B cell (primary cell): ENCODE data around the gene ALDH9A1. TPM values are rescaled to one million over a fixed set of nuclear protein-coding genes. Genes with fewer than 3 reads are reported as not detected.

ENCODE experiments used
- ATAC-seq: fragments of 200-7000 bp; cut with Tn5 transposase; one replicate; pipeline ENCODE4 v1.10.0; 2021; ENCODE audit warnings: low read depth, mild to moderate bottlenecking, moderate number of reproducible peaks, moderate library complexity
- CTCF ChIA-PET: fragments of 350-600 bp; sonication (Branson Sonifier 250); formaldehyde crosslinking; loops from one replicate; lab custom pipeline; 2021; ENCODE audit warnings: antibody characterized with exemption, inconsistent platforms; lab: Charles Lee
- POLR2A ChIA-PET: fragments of 350-600 bp; sonication (Branson Sonifier 250); formaldehyde crosslinking; loops from one replicate; lab custom pipeline; 2021; ENCODE audit warnings: antibody characterized with exemption; lab: Charles Lee
- DNase-seq: peaks from one replicate; pipeline ENCODE4 v3.0.0; 2013
- H2AFZ ChIP-seq: 2 replicates; pipeline ENCODE4 v1.6.1; 2012; ENCODE audit warnings: mild to moderate bottlenecking, low read depth, low read length; ENCODE audit not compliant: insufficient read depth, poor library complexity, severe bottlenecking
- H3K27ac ChIP-seq, 2 donors: 1 replicate in 1 of 2; 2 replicates in 1 of 2; pipeline ENCODE4 v1.5.1; 2012 to 2013; ENCODE audit warnings: low read length in 2 of 2, mild to moderate bottlenecking in 2 of 2, moderate library complexity in 1 of 2
- H3K27me3 ChIP-seq, 4 experiments: fragments of 200-600 bp in 1 of 4; sonication (generic) in 1 of 4; replicated peaks in 1 of 4; 1 replicate in 2 of 4; 2 replicates in 2 of 4; pipeline versions ENCODE4 v1.6.1 to v1.7.0; 2013 to 2016; ENCODE audit warnings: low read length in 3 of 4, mild to moderate bottlenecking in 2 of 4, mixed read lengths in 1 of 4, moderate library complexity in 1 of 4; ENCODE audit not compliant: insufficient read depth in 4 of 4, control insufficient read depth in 3 of 4; ENCODE audit errors: control extremely low read depth in 1 of 4
- H3K36me3 ChIP-seq, 2 experiments: replicated peaks in 1 of 2; 1 replicate in 1 of 2; 2 replicates in 1 of 2; pipeline versions ENCODE4 v1.6.1 to v1.7.1; 2013; ENCODE audit warnings: low read length in 1 of 2; ENCODE audit not compliant: insufficient read depth in 2 of 2, control insufficient read depth in 1 of 2; ENCODE audit errors: control extremely low read depth in 1 of 2, extremely low read depth in 1 of 2
- H3K4me1 ChIP-seq, 2 donors: fragments of 200-600 bp in 1 of 2; sonication (generic) in 1 of 2; 1 replicate in 1 of 2; 2 replicates in 1 of 2; pipeline versions ENCODE4 v1.5.1 to v1.6.1; 2013 to 2017; ENCODE audit warnings: low read length in 2 of 2; ENCODE audit not compliant: control insufficient read depth in 2 of 2, insufficient read depth in 2 of 2
- H3K4me2 ChIP-seq: replicated peaks from 2 replicates; pipeline ENCODE3; 2012; ENCODE audit warnings: mild to moderate bottlenecking, low read depth, low read length; ENCODE audit not compliant: poor library complexity, severe bottlenecking
- H3K4me3 ChIP-seq, 5 experiments: fragments of 200-600 bp in 1 of 5; sonication (generic) in 1 of 5; 1 replicate in 3 of 5; 2 replicates in 2 of 5; pipeline versions ENCODE4 v1.5.1 to v1.7.0; 2011 to 2016; ENCODE audit warnings: low read length in 4 of 5, mild to moderate bottlenecking in 4 of 5, low read depth in 2 of 5, control low read depth in 1 of 5, moderate library complexity in 1 of 5; ENCODE audit not compliant: insufficient read depth in 1 of 5; ENCODE audit errors: control extremely low read depth in 1 of 5, extremely low read depth in 1 of 5
- H3K79me2 ChIP-seq: fragments of 200-600 bp; sonication (generic); one replicate; pipeline ENCODE4 v1.6.0; 2016; ENCODE audit warnings: low read length; ENCODE audit not compliant: control insufficient read depth, insufficient read depth
- H3K9ac ChIP-seq: fragments of 200-600 bp; sonication (generic); 2 replicates; pipeline ENCODE4 v1.6.1; 2017; ENCODE audit warnings: mild to moderate bottlenecking, low read length, moderate library complexity
- H3K9me3 ChIP-seq, 3 donors: one replicate each; pipeline versions ENCODE4 v1.6.1 to v1.7.1; 2013; ENCODE audit warnings: low read length in 2 of 3; ENCODE audit not compliant: control insufficient read depth in 2 of 3, insufficient read depth in 1 of 3; ENCODE audit errors: control extremely low read depth in 1 of 3
- H4K20me1 ChIP-seq: 2 replicates; pipeline ENCODE4 v1.6.0; 2012; ENCODE audit warnings: mild to moderate bottlenecking, low read length; ENCODE audit not compliant: insufficient read depth, control insufficient read depth, poor library complexity, severe bottlenecking
- H3K27ac Mint-ChIP-seq: one replicate; pipeline ENCODE4 v1.8.0; 2021; ENCODE audit warnings: mixed read lengths
- H3K27me3 Mint-ChIP-seq: one replicate; pipeline ENCODE4 v1.8.0; 2021; ENCODE audit warnings: mixed read lengths
- H3K4me1 Mint-ChIP-seq: one replicate; pipeline ENCODE4 v1.8.0; 2021; ENCODE audit warnings: mixed read lengths
- H3K4me3 Mint-ChIP-seq: one replicate; pipeline ENCODE4 v1.8.0; 2021; ENCODE audit warnings: mixed read lengths
- H3K9me3 Mint-ChIP-seq: one replicate; pipeline ENCODE4 v1.8.0; 2022; ENCODE audit warnings: mixed read lengths; ENCODE audit not compliant: insufficient read depth
- EZH2 ChIP-seq: IDR thresholded peaks from 2 replicates; pipeline ENCODE4 v1.6.1; 2012; ENCODE audit warnings: borderline replicate concordance, low read depth, mild to moderate bottlenecking, moderate library complexity, low read length; ENCODE audit not compliant: insufficient read depth, poor library complexity, severe bottlenecking
- WGBS: methylation state at CpG from one replicate; pipeline ENCODE4 v1.1.5; 2013; ENCODE audit warnings: missing lambda C conversion rate; ENCODE audit not compliant: insufficient coverage; 5-methylcytosine and 5-hydroxymethylcytosine counted together
- intact Hi-C: fragments of 100-400 bp; cut with micrococcal nuclease; formaldehyde crosslinking; loops from one replicate; pipeline ENCODE4 v1.10.0; 2022
- polyA plus RNA-seq: library from polyadenylated mRNA; depleted of rRNA; stranded (reverse); fragments of >200 nt; gene quantifications from 2 replicates; pipeline ENCODE4 v1.2.3, GENCODE V29; 2012
- total RNA-seq, 2 donors: library from RNA; stranded (reverse); fragments of 120-200 nt in 1 of 2; gene quantifications; 1 replicate in 1 of 2; 2 replicates in 1 of 2; pipeline versions ENCODE4 v1.2.3 to v1.2.4, GENCODE V29; 2013 to 2022
- TF ChIP-seq, protein P1 (sequence below): fragments of 200-600 bp; IDR thresholded peaks from one replicate; pipeline ENCODE4 v1.8.0; 2022; ENCODE audit warnings: antibody characterized with exemption, mild to moderate bottlenecking

The ALDH9A1 gene
- total and polyA plus RNA-seq, 2 donors (not counting 1 experiment from before 2014, with no cell fraction given) = 23.5 to 37.5 TPM

DNA sequence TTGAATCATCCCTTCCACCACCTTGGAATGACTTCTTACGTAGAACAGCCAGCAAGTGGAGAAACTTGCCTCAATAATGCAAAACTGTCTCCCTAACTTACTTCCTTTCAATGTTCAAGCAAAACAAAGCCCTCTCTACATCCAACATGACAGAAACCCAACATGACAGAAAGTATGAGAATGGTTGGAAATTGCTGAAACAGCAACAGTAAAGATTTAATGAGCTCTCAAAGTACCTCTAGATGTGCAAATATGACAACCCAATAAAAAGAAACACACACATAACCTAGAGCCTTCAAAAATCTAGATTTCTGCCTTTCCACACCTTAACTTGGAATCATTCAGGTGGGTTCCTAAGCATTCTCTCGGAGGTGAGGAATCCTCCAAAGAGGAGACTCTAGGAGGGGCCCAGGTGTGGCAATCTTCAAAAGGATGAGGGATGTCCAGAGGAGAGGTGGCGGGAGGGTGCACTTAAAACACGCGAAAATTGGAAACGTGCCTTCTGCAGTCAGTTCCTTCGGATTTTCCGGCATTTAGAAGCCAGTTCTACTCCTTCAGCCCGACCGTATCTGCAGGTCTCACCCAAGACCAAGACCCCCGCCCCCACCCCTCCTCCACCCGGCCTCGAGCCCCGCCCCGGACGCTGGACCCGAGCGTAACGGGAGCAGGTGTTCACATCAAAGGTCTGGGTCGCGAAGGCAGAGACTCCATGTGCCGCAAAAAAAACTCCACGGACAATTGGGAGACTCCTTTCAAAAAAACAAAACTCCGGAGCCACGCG is 68.3 kb downstream of the ALDH9A1 start:
- peaks cover 23% of the 10 kb centered on the region for H3K4me1 Mint-ChIP-seq
- ATAC-seq (no peak), DNase-seq (no peak)
- peak overlapping the region; percentile 72 to 83 for H3K27ac ChIP-seq
- no peaks in the 10 kb centered on the region for H3K9me3 ChIP-seq
- peak overlapping the region; percentile 74 to 93 (median 84) for H3K4me3 ChIP-seq
- H3K27me3 ChIP-seq = no peaks in the 10 kb centered on the region
- intact Hi-C loops = loop anchor here (1.0 to 10.0 kb wide), 3 partner anchors 32 to 195 kb away; partner anchors contain the start of genes TMCO1 and UCK2
- H3K27me3 Mint-ChIP-seq = no peaks in the 10 kb centered on the region
- H3K27ac Mint-ChIP-seq = peak overlapping the region; percentile 67
- H3K9ac ChIP-seq = peak overlapping the region; percentile 82
- CTCF ChIA-PET = interaction anchor here (1.1 to 2.1 kb wide), 3 partner anchors 31 to 262 kb away, joined by 3 to 9 read pairs (median 4); no protein-coding TSS in a partner anchor
- no peak overlapping the region for H3K4me3 Mint-ChIP-seq
- POLR2A ChIA-PET = interaction anchor here (0.9 to 2.4 kb wide), 3 partner anchors 56 to 139 kb away, joined by 3 to 7 read pairs (median 4); partner anchors contain the start of genes ALDH9A1 and TMCO1
- TF ChIP-seq, protein P1, sequence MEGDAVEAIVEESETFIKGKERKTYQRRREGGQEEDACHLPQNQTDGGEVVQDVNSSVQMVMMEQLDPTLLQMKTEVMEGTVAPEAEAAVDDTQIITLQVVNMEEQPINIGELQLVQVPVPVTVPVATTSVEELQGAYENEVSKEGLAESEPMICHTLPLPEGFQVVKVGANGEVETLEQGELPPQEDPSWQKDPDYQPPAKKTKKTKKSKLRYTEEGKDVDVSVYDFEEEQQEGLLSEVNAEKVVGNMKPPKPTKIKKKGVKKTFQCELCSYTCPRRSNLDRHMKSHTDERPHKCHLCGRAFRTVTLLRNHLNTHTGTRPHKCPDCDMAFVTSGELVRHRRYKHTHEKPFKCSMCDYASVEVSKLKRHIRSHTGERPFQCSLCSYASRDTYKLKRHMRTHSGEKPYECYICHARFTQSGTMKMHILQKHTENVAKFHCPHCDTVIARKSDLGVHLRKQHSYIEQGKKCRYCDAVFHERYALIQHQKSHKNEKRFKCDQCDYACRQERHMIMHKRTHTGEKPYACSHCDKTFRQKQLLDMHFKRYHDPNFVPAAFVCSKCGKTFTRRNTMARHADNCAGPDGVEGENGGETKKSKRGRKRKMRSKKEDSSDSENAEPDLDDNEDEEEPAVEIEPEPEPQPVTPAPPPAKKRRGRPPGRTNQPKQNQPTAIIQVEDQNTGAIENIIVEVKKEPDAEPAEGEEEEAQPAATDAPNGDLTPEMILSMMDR = no peak
- TF ChIP-seq EZH2 = no peak
- peak overlapping the region; percentile 89 for H3K4me2 ChIP-seq
- no peaks in the 10 kb centered on the region for H4K20me1 ChIP-seq
- peaks cover 19 to 24% of the 10 kb centered on the region in 2 donors for H3K4me1 ChIP-seq
- no peaks in the 10 kb centered on the region for H3K9me3 Mint-ChIP-seq
- no peaks in the 10 kb centered on the region for H3K36me3 ChIP-seq
- H2AFZ ChIP-seq = peak overlapping the region; percentile 90
- peaks cover 19% of the 10 kb centered on the region for H3K79me2 ChIP-seq
- 8% methylated on average over 17 of the region's 26 CpGs for WGBS

DNA sequence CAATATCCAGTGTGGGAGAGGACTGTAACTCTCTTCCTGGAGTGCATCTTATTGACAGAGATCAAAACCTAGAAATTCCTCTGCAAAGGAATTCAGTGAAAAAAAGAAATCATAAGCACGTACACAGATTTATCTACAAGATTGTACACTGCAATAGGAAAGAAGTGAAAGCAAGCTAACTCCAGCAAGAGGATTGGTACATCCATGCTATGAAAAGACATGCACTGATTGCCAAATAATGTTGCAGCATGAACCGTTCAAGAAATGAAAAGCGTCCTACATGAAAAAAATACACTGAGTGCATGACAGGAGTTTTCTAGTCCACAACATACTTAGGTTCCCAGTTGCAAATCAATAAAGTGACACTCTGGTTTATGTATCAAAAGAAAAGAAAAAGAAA is 69.2 kb downstream of the ALDH9A1 start:
- H3K9me3 Mint-ChIP-seq = no peaks in the 10 kb centered on the region
- CTCF ChIA-PET = no interaction called here
- peaks cover 15% of the 10 kb centered on the region for H3K4me1 Mint-ChIP-seq
- WGBS = no CpG with 5 or more reads among the region's 3 CpGs
- intact Hi-C loops = no loop called here
- Histone ChIP-seq H3K4me1 (peaks cover 17 to 20% of the 10 kb centered on the region in 2 donors), H4K20me1 (no peaks in the 10 kb centered on the region), H3K79me2 (peaks cover 19% of the 10 kb centered on the region), H3K27me3 (no peaks in the 10 kb centered on the region), H3K9me3 (no peaks in the 10 kb centered on the region), H3K27ac (no peak overlapping the region), H3K4me2 (no peak overlapping the region), H3K9ac (no peak overlapping the region), H3K4me3 (no peak overlapping the region), H2AFZ (no peak overlapping the region), H3K36me3 (no peaks in the 10 kb centered on the region)
- peak overlapping the region; percentile 18 for H3K4me3 Mint-ChIP-seq
- no peak overlapping the region for H3K27ac Mint-ChIP-seq
- DNase-seq = no peak
- TF ChIP-seq EZH2 = no peak
- TF ChIP-seq, protein P1 = no peak
- H3K27me3 Mint-ChIP-seq = peaks cover 5% of the 10 kb centered on the region
- POLR2A ChIA-PET = no interaction called here
- ATAC-seq = no peak
